GM06990 (cell line): Measurements from ENCODE around the gene TTC22.

Experiments
- DNase-seq: peaks from one replicate; pipeline ENCODE4 v3.0.0-alpha.2; 2011; ENCODE audit not compliant: insufficient read length; ENCODE audit errors: extremely low read depth
- H3K27me3 ChIP-seq: replicated peaks from 2 replicates; pipeline ENCODE4 v1.6.0; 2011; ENCODE audit warnings: low read length; ENCODE audit not compliant: control insufficient read depth, insufficient read depth
- H3K36me3 ChIP-seq: 2 replicates; pipeline ENCODE4 v1.5.1; 2011; ENCODE audit warnings: low read length; ENCODE audit not compliant: control insufficient read depth, insufficient read depth
- H3K4me3 ChIP-seq: replicated peaks from 2 replicates; pipeline ENCODE4 v1.5.1; 2011; ENCODE audit warnings: low read depth, mild to moderate bottlenecking, control low read depth, low read length
- TF ChIP-seq, protein P1 (sequence below): IDR thresholded peaks from 2 replicates; pipeline ENCODE4 v1.5.1; 2011; ENCODE audit warnings: low read length, control low read depth, mild to moderate bottlenecking, inconsistent platforms; ENCODE audit not compliant: insufficient read depth, poor library complexity, severe bottlenecking

The TTC22 gene

DNA sequence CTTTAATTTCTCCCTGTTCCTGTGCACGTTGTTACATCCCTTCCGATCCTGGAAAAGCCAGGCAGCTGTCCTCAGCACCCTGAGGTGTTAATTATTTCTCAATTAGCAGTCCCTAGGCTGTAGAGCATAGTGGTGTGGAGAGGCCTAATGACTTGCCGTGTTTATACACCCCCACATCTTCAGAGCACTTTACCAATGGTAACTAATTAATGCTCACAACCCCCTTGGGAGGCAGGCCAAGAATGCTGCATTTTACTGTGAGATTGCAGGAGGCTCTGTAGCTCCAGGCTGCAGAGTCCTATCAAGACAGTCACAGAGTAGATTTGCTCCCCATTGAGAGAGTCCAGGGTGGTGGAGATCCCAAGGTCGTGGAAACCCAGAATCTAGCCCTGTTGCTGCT, 34.4 kb downstream of the TTC22 start:
- no peak overlapping the region for H3K4me3 ChIP-seq
- H3K27me3 ChIP-seq, result no peaks in the 10 kb centered on the region
- H3K36me3 ChIP-seq, result no peaks in the 10 kb centered on the region
- DNase-seq, result no peak
- TF ChIP-seq, protein P1, sequence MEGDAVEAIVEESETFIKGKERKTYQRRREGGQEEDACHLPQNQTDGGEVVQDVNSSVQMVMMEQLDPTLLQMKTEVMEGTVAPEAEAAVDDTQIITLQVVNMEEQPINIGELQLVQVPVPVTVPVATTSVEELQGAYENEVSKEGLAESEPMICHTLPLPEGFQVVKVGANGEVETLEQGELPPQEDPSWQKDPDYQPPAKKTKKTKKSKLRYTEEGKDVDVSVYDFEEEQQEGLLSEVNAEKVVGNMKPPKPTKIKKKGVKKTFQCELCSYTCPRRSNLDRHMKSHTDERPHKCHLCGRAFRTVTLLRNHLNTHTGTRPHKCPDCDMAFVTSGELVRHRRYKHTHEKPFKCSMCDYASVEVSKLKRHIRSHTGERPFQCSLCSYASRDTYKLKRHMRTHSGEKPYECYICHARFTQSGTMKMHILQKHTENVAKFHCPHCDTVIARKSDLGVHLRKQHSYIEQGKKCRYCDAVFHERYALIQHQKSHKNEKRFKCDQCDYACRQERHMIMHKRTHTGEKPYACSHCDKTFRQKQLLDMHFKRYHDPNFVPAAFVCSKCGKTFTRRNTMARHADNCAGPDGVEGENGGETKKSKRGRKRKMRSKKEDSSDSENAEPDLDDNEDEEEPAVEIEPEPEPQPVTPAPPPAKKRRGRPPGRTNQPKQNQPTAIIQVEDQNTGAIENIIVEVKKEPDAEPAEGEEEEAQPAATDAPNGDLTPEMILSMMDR, result no peak

DNA sequence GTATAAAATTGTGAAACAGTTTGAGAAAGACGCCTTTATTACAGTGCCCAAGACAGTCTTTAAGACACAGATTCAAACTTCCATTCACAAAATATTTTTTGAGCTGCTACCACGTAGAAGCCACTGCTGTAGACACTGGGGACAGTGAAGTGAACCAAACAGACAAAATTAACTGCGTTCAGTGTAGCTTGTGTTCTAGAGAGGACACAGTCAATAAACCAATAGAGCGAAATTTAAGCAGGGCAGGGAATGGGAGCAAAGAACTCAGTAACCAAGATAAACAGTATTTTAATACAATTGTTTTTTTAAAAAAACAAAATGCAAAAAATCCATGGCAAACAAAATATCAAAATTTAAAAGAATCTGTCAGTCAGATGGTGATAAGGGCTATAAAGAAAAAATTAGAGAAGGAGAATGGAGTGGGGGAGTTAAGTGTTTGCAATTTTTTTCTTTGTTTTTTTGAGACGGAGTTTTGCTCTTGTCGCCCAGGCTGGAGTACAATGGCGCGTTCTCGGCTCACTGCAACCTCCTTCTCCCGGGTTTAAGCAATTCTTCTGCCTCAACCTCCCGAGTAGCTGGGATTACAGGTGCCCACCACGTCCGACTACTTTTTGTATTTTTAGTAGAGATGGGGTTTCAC, 36.1 kb downstream of the TTC22 start:
- H3K36me3 ChIP-seq, result no peaks in the 10 kb centered on the region
- no peaks in the 10 kb centered on the region for H3K27me3 ChIP-seq
- peak overlapping the region; percentile 65 for H3K4me3 ChIP-seq
- DNase-seq, result no peak
- TF ChIP-seq, protein P1, result no peak

DNA sequence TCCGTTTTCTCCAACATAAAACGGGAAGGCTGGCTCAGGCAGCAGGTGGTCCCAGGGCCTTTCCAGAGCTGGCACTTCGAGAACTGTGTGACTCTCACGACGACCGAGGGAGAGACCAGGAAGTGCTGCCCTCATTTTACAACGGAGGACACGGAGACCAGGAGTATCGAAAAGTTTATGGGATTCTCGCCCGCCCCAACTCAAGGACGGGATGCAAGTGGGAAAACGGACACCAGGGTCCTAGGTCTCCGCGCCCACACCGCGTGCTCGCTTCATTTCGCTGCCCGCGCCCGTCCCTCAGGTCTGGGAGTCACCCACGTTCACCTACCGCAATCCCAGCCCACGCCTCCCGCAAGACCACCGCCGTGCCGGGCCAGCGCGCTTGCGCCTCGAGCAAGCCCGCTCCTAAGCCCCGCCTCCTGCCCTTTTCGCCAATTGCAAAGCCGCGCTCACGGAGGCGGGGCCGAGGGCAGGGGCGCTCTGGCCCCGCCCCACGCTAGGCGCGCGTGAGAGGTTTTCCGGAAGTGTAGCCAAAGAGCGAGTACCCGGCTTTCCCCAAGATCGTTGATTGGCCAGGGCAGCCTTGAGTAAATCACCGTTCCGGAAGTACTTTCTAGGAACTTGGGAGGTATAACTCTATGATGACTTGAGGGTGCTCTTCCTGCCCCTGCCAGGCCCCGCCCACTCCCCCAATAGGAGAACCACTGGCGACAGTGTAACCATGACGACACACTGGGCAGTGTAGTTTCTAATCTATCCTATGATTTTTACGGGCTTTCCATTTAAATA, 36.8 kb downstream of the TTC22 start, which contains the start of gene PARS2:
Gene PARS2 (minus strand): TSS at position 391 of the 789 bp plus-strand sequence. CDS start 5,362 bp downstream, outside the sequence.
- DNase-seq, result peak; percentile 100
- peak within 1 kb of the TSS; percentile 98 for H3K4me3 ChIP-seq
- TF ChIP-seq, protein P1, result no peak
- H3K27me3 ChIP-seq, result no peaks in the 10 kb centered on the region
- H3K36me3 ChIP-seq, result no peaks in the 10 kb centered on the region

DNA sequence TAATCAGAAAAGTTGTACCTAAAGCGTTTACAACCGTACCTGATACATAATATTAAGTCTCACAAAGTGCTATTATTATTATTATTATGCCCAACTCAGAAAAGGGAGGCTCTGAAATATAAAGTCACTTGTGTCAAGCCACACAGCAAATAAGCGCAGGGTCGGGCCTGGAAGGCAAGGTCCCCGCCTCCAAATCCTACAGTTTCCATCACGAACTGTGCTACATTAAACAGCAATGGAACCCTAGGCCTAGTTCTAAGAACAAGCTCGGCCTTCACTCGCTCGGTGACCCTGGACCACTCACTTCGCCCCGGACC, 37.3 kb downstream of the TTC22 start:
- Histone ChIP-seq H3K27me3 (no peaks in the 10 kb centered on the region), H3K4me3 (peak overlapping the region; percentile 98), H3K36me3 (no peaks in the 10 kb centered on the region)
- TF ChIP-seq, protein P1, result no peak
- DNase-seq, result no peak

DNA sequence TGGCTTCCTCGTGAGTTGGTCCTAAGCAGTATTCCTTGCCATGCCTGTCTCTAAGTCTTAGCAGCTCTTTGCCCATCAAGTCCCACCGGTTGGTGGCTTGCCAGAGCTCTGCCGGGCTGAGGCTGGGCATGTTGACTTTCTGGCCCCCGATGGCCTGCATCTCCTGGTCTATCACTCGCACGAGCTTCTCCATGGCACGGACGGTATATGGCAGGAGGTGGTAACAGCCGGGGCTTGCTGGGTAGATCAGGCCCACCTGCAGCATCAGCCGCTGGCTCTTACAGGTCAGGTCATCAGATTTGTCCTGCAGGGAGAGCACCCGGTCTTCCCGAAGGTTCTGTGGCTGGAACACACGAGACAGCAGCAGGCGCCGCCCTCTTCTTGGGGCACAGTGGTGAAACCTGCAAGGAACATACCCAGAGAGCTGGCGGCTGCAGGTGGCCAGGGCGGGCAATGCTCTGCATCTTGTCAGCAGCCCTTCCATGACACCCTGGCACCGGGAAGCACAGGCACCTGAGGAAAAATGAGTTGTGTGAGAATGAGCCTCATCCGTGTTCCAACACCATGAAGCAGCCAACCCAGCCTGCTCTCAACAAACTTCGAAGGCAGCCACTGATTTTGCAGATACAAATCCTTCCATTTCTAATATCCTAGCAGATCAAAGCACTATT, 42.3 kb downstream of the TTC22 start:
- no peaks in the 10 kb centered on the region for H3K27me3 ChIP-seq
- TF ChIP-seq, protein P1, result no peak
- H3K4me3 ChIP-seq, result no peak overlapping the region
- DNase-seq, result no peak
- H3K36me3 ChIP-seq, result peaks cover 3% of the 10 kb centered on the region
